CD4-positive, alpha-beta memory T cell (primary cell): ENCODE data around the gene KLHL3. TPM values are rescaled to one million over a fixed set of nuclear protein-coding genes. Genes with fewer than 3 reads are reported as not detected.

Source experiments
- CTCF ChIA-PET: fragments of 350-600 bp; sonication (Branson Sonifier 250); formaldehyde crosslinking; loops from one replicate; lab custom pipeline; 2021; ENCODE audit warnings: inconsistent platforms; ENCODE audit not compliant: partially characterized antibody; lab: Charles Lee
- POLR2A ChIA-PET: fragments of 350-600 bp; sonication (Branson Sonifier 250); formaldehyde crosslinking; loops from one replicate; lab custom pipeline; 2021; ENCODE audit not compliant: partially characterized antibody; lab: Charles Lee
- DNase-seq, 5 donors: peaks; one replicate each; pipeline versions ENCODE4 v3.0.0 to v3.0.0-alpha.2; 2020 to 2022; ENCODE audit warnings: mixed read lengths in 1 of 5
- H3K27ac ChIP-seq: one replicate; pipeline ENCODE4 v1.7.0; 2013; ENCODE audit warnings: low read depth, low read length
- H3K27me3 ChIP-seq: 2 replicates; pipeline ENCODE4 v1.7.0; 2013; ENCODE audit warnings: mild to moderate bottlenecking, low read length, moderate library complexity; ENCODE audit not compliant: insufficient read depth
- H3K36me3 ChIP-seq: 2 replicates; pipeline ENCODE4 v1.7.0; 2013; ENCODE audit warnings: mild to moderate bottlenecking, low read length, moderate library complexity; ENCODE audit not compliant: insufficient read depth
- H3K4me1 ChIP-seq: 2 replicates; pipeline ENCODE4 v1.7.0; 2013; ENCODE audit warnings: mild to moderate bottlenecking, low read length, moderate library complexity; ENCODE audit not compliant: insufficient read depth
- H3K4me3 ChIP-seq, 2 donors: one replicate each; pipeline ENCODE4 v1.7.0; 2013; ENCODE audit warnings: low read length in 2 of 2, mild to moderate bottlenecking in 1 of 2
- H3K9me3 ChIP-seq, 2 donors: one replicate each; pipeline ENCODE4 v1.7.0; 2013; ENCODE audit warnings: low read length in 2 of 2, control low read depth in 1 of 2; ENCODE audit not compliant: control insufficient read depth in 1 of 2
- H3K27ac Mint-ChIP-seq, 7 donors: one replicate each; pipeline ENCODE4 v1.8.0; 2020 to 2021; ENCODE audit warnings: mixed read lengths in 7 of 7, mild to moderate bottlenecking in 6 of 7, inconsistent platforms in 3 of 7, moderate library complexity in 3 of 7
- H3K27me3 Mint-ChIP-seq, 2 donors: one replicate each; pipeline ENCODE4 v1.8.0; 2020 to 2021; ENCODE audit warnings: mixed read lengths in 2 of 2
- H3K36me3 Mint-ChIP-seq, 2 donors: one replicate each; pipeline ENCODE4 v1.8.0; 2020 to 2021; ENCODE audit warnings: mixed read lengths in 2 of 2, inconsistent platforms in 1 of 2, mild to moderate bottlenecking in 1 of 2
- H3K4me1 Mint-ChIP-seq, 4 donors: one replicate each; pipeline ENCODE4 v1.8.0; 2020 to 2021; ENCODE audit warnings: mixed read lengths in 4 of 4, mild to moderate bottlenecking in 1 of 4
- H3K4me3 Mint-ChIP-seq, 8 donors: one replicate each; pipeline ENCODE4 v1.8.0; 2020 to 2021; ENCODE audit warnings: mixed read lengths in 8 of 8, mild to moderate bottlenecking in 7 of 8, moderate library complexity in 6 of 8, inconsistent platforms in 3 of 8
- H3K9me3 Mint-ChIP-seq, 8 donors: one replicate each; pipeline ENCODE4 v1.8.0; 2020 to 2021; ENCODE audit warnings: mixed read lengths in 8 of 8, mild to moderate bottlenecking in 5 of 8, inconsistent platforms in 3 of 8, moderate library complexity in 1 of 8
- intact Hi-C: fragments of 100-400 bp; cut with micrococcal nuclease; formaldehyde crosslinking; loops from one replicate; pipeline ENCODE4 v1.15.1; 2023
- polyA plus RNA-seq, 2 donors: library from polyadenylated mRNA; unstranded; fragments of 300-500 nt; fragmentation: Illumina TruSeq; gene quantifications; one replicate each; pipeline ENCODE4 v1.2.3, GENCODE V29; 2021
- total RNA-seq, 2 experiments: library from RNA; stranded (reverse); gene quantifications; one replicate each; pipeline ENCODE4 v1.2.3, GENCODE V29; 2021

The KLHL3 gene
- total and polyA plus RNA-seq, 4 experiments from 2014 or later, result 2.2 to 25.9 (median 12.5) TPM

DNA sequence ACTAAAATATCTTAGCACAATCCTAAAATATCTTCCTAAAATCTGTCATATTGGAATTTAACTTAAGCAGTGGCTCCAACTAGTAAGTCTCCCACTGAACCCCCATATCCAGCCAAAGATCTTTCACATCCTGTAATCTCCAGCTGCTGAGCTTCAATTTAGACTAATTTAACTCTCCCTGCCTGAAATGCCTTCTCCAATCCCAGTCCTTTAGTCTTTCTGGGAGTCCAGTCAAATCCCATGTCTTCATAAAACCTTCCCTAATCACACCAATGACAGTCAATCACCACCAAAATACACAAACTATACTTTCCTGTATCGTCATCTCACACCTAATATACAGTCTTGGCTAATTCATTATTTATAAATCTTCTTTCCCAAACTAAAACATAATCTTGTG lies 607 bp upstream of the KLHL3 start:
- no peak overlapping the region for H3K4me3 Mint-ChIP-seq
- peaks cover 0 to 3% (median 0%) of the 10 kb centered on the region in 8 donors for H3K9me3 Mint-ChIP-seq
- Histone ChIP-seq H3K27ac (no peak overlapping the region), H3K36me3 (no peaks in the 10 kb centered on the region), H3K4me3 (peak overlapping the region in 1 of 2 donors; percentile 61), H3K9me3 (no peaks in the 10 kb centered on the region), H3K4me1 (peaks cover 68% of the 10 kb centered on the region), H3K27me3 (no peaks in the 10 kb centered on the region)
- H3K27me3 Mint-ChIP-seq, result no peaks in the 10 kb centered on the region
- H3K36me3 Mint-ChIP-seq, result peaks cover 0 to 2% of the 10 kb centered on the region in 2 donors
- no peak for DNase-seq
- H3K4me1 Mint-ChIP-seq, result peaks cover 10 to 20% (median 14%) of the 10 kb centered on the region in 4 donors
- ChIA-PET CTCF (interaction anchor here (1.0 to 17.7 kb wide), 13 partner anchors 9 to 107 kb away, joined by 3 to 653 read pairs (median 7); no protein-coding TSS in a partner anchor), POLR2A (interaction anchor here (1.5 to 5.0 kb wide), 6 partner anchors 14 to 75 kb away, joined by 3 to 85 read pairs (median 28); partner anchors contain the start of gene HNRNPA0)
- no peak overlapping the region for H3K27ac Mint-ChIP-seq
- intact Hi-C loops, result no loop called here

DNA sequence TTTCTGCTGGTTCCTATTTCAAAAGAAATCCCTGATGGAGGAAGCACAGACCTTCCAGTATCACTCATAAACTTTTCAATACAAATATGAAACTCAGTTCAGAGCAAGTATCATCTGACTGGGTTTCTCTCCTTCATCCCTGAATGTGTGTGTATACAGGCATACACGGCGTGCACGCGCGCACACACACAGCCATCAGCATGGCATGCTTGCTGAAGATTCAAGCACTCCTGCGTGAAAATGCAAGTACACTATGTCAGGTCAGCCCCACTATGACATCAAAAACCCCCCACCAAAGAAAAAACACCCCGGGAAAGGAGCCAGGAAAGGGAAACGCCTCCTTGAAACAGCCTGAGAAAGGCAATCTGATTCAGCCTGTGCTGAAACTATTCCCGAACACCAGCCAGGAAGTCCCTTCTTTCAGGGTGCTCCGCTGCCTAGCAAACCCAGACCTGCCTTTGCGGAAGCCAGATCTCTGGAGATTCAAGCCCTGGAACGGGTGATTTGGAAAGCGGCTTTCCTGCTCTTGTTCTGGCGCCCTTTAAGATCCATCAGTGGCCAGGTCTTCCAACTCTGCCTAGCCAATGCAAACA lies 831 bp downstream of the KLHL3 start:
- intact Hi-C loops, result loop anchor here (1.0 kb wide), 2 partner anchors 19 to 39 kb away; partner anchors contain the start of gene HNRNPA0
- DNase-seq, result peak in 2 of 5 donors; percentile 11 to 22
- Histone ChIP-seq H3K9me3 (no peaks in the 10 kb centered on the region), H3K36me3 (no peaks in the 10 kb centered on the region), H3K27ac (peak overlapping the region; percentile 34), H3K4me1 (peaks cover 68% of the 10 kb centered on the region), H3K4me3 (peak overlapping the region; percentile 61 to 73), H3K27me3 (no peaks in the 10 kb centered on the region)
- Mint-ChIP-seq H3K9me3 (peaks cover 0 to 3% (median 0%) of the 10 kb centered on the region in 8 donors), H3K27ac (no peak overlapping the region), H3K36me3 (peaks cover 0 to 7% of the 10 kb centered on the region in 2 donors), H3K27me3 (no peaks in the 10 kb centered on the region), H3K4me3 (no peak overlapping the region), H3K4me1 (peaks cover 13 to 21% (median 20%) of the 10 kb centered on the region in 4 donors)
- ChIA-PET POLR2A (interaction anchor here (1.0 to 5.0 kb wide), 6 partner anchors 18 to 106 kb away, joined by 3 to 85 read pairs (median 28); partner anchors contain the start of gene HNRNPA0), CTCF (interaction anchor here (0.6 to 17.7 kb wide), 14 partner anchors 8 to 105 kb away, joined by 3 to 653 read pairs (median 6); partner anchors contain the start of gene HNRNPA0)

DNA sequence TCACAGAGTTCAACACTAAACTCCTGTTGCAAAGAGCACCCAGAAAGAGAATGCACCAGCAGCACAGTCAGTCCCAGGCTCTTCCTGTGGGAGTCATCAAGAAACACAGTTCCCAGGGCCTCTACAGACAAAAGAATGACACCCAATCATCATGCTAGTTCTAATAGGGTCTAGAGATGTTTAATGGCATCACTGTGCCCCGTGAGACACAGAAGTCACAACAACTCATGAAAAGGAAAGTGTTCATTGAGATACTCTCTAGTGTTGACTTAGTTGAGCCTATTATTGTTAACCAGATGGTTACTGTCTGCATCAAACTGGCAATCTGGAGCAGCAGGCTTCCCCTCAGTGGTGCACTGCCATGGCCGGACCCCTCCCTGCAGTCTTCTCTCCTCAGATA lies 1.6 kb downstream of the KLHL3 start:
- DNase-seq, result no peak
- Histone ChIP-seq H3K36me3 (no peaks in the 10 kb centered on the region), H3K4me1 (peaks cover 68% of the 10 kb centered on the region), H3K27ac (peak overlapping the region; percentile 5), H3K4me3 (peak overlapping the region; percentile 47 to 61), H3K27me3 (no peaks in the 10 kb centered on the region), H3K9me3 (no peaks in the 10 kb centered on the region)
- Mint-ChIP-seq H3K4me1 (peaks cover 7 to 23% (median 20%) of the 10 kb centered on the region in 4 donors), H3K36me3 (peaks cover 0 to 7% of the 10 kb centered on the region in 2 donors), H3K27ac (peak overlapping the region in 4 of 7 donors; percentile 59 to 68 (median 64)), H3K4me3 (no peak overlapping the region), H3K27me3 (no peaks in the 10 kb centered on the region), H3K9me3 (peaks cover 0 to 3% (median 0%) of the 10 kb centered on the region in 8 donors)
- ChIA-PET CTCF (interaction anchor here (0.6 to 17.7 kb wide), 8 partner anchors 8 to 76 kb away, joined by 3 to 653 read pairs (median 8); no protein-coding TSS in a partner anchor), POLR2A (interaction anchor here (3.7 to 5.0 kb wide), 4 partner anchors 19 to 68 kb away, joined by 19 to 85 read pairs (median 37); partner anchors contain the start of gene HNRNPA0)
- intact Hi-C loops, result no loop called here

DNA sequence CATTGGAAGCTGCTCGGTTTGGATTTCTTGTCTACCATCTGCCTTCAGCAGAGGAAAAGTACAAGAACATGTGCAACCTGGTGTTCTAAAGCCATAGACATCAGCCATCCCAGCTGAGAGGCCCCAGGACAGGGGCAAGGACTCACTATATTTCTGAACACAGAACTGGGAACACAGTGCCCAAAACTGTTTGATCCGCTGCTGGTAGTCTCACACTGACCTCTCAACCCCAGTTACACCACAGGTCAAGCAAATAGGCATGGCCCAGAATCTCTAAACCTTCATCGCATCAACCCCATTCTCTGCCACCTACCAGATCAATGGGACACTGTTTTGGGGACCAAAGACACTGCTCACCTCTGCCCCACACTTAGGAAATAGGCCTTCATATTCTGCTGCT lies 2.0 kb downstream of the KLHL3 start:
- POLR2A ChIA-PET, result interaction anchor here (4.0 to 5.0 kb wide), 3 partner anchors 20 to 40 kb away, joined by 19 to 85 read pairs (median 48); partner anchors contain the start of gene HNRNPA0
- Histone ChIP-seq H3K36me3 (no peaks in the 10 kb centered on the region), H3K4me3 (peak overlapping the region; percentile 47 to 61), H3K4me1 (peaks cover 68% of the 10 kb centered on the region), H3K27ac (no peak overlapping the region), H3K27me3 (no peaks in the 10 kb centered on the region), H3K9me3 (no peaks in the 10 kb centered on the region)
- CTCF ChIA-PET, result interaction anchor here (0.7 to 17.7 kb wide), 6 partner anchors 8 to 76 kb away, joined by 3 to 653 read pairs (median 8); no protein-coding TSS in a partner anchor
- Mint-ChIP-seq H3K36me3 (peaks cover 0 to 7% of the 10 kb centered on the region in 2 donors), H3K4me1 (peaks cover 3 to 23% (median 19%) of the 10 kb centered on the region in 4 donors), H3K27me3 (no peaks in the 10 kb centered on the region), H3K4me3 (no peak overlapping the region), H3K27ac (peak overlapping the region in 3 of 7 donors; percentile 30 to 67 (median 60)), H3K9me3 (peaks cover 0 to 3% (median 0%) of the 10 kb centered on the region in 8 donors)
- no peak for DNase-seq
- intact Hi-C loops, result no loop called here

DNA sequence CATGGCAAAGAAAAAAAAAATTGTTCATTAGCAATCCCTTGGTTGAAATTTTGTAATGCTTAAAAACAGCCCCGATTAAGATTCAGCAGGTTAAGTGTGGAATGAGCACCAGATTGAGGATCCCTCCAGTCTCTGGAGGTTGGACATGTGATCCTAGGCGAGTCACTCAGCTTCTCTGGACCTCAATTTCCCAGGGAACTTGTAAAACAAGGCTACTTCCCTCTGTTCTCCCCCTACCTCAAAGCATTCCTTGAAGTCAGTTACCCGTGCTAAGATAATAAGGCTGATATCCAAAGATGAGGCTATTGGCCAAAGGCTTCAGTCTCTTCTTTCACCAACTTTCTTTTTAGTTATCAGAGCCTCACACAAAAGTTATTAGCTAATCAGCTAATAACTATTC lies 2.9 kb downstream of the KLHL3 start:
- intact Hi-C loops, result no loop called here

DNA sequence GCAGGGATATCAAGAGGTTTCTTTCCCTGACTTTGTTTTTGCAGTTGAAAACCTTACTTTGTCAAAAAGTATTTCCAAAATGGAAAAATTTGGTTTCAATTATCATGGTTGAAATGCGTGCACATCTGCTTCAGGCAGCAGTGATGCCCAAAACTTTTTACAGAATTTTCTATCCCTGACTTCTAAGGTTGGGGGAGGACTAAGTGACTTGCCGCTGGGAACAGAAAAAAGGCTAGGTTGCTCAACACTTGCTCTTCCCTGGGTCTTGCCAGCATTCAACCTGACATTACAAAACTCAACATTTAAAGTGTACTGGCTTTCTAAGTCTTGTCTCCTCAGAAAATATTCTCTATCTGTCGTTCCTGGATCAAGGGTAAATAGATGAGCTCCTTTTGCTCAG lies 4.7 kb downstream of the KLHL3 start:
- Histone ChIP-seq H3K4me1 (peaks cover 44% of the 10 kb centered on the region), H3K27ac (no peak overlapping the region), H3K27me3 (no peaks in the 10 kb centered on the region), H3K36me3 (no peaks in the 10 kb centered on the region), H3K4me3 (no peak overlapping the region), H3K9me3 (no peaks in the 10 kb centered on the region)
- intact Hi-C loops, result no loop called here
- no peak for DNase-seq
- Mint-ChIP-seq H3K27me3 (no peaks in the 10 kb centered on the region), H3K36me3 (peaks cover 0 to 7% of the 10 kb centered on the region in 2 donors), H3K27ac (no peak overlapping the region), H3K4me3 (peak overlapping the region in 1 of 8 donors; percentile 27), H3K4me1 (peaks cover 0 to 23% (median 19%) of the 10 kb centered on the region in 4 donors), H3K9me3 (no peaks in the 10 kb centered on the region)
- ChIA-PET POLR2A (interaction anchor here (0.8 to 1.0 kb wide), 2 partner anchors 22 to 23 kb away, joined by 3 to 4 read pairs; no protein-coding TSS in a partner anchor), CTCF (interaction anchor here (0.7 to 3.4 kb wide), 3 partner anchors 11 to 71 kb away, joined by 3 to 36 read pairs (median 12); no protein-coding TSS in a partner anchor)

More for the DNA sequence above, 2.9 kb downstream of the KLHL3 start:
- peaks cover 0 to 3% (median 0%) of the 10 kb centered on the region in 8 donors for H3K9me3 Mint-ChIP-seq
- H3K27ac Mint-ChIP-seq, result peak overlapping the region in 1 of 7 donors; percentile 28
- no peak overlapping the region for H3K27ac ChIP-seq
- no peak overlapping the region for H3K4me3 Mint-ChIP-seq
- no peaks in the 10 kb centered on the region for H3K27me3 Mint-ChIP-seq
- peaks cover 62% of the 10 kb centered on the region for H3K4me1 ChIP-seq
- H3K4me1 Mint-ChIP-seq, result peaks cover 0 to 23% (median 19%) of the 10 kb centered on the region in 4 donors
- H3K4me3 ChIP-seq, result no peak overlapping the region
- H3K36me3 ChIP-seq, result no peaks in the 10 kb centered on the region
- POLR2A ChIA-PET, result no interaction called here
- no peaks in the 10 kb centered on the region for H3K27me3 ChIP-seq
- CTCF ChIA-PET, result interaction anchor here (1.0 to 17.7 kb wide), 6 partner anchors 9 to 104 kb away, joined by 3 to 653 read pairs (median 8); no protein-coding TSS in a partner anchor
- DNase-seq, result no peak
- no peaks in the 10 kb centered on the region for H3K9me3 ChIP-seq
- H3K36me3 Mint-ChIP-seq, result peaks cover 0 to 7% of the 10 kb centered on the region in 2 donors
